ENCODE results near the gene CCR2.

Gene CCR2

DNA sequence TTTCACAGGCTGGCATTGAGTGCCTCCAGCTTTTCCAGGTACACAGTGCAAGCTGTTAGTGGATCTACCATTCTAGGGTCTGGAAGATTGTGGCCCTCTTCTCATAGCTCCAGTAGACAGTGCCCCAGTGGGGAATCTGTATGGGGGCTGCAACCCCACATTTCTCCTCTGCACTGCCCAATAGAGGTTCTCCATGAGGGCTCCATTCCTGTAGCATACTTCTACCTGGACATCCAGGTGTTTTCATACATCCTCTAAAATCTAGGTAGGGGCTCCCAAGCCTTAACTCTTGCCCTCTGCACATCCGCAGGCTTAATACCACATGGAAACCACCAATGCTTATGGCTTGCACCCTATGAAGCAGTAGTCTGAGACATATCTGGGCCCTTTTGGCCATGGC lies 15.1 kb upstream of the CCR2 start:
- Histone ChIP-seq H3K79me2 (ENCODE audit: insufficient read depth, low read length) (no peaks in the 10 kb centered on the region), H3K9ac (ENCODE audit: low read depth, low read length, poor library complexity, severe bottlenecking) (no peak overlapping the region), H3K4me3 (ENCODE audit: low read length, poor library complexity, severe bottlenecking) (no peak overlapping the region), H3K4me2 (ENCODE audit: low read depth, low read length, poor library complexity, severe bottlenecking) (no peak overlapping the region), H3F3A (ENCODE audit: low read depth) (no peaks in the 10 kb centered on the region), H3K9me2 (replicated peaks; ENCODE audit: low read depth, low read length) (no peaks in the 10 kb centered on the region), H2AFZ (ENCODE audit: low read length) (no peak overlapping the region), H3K27me3 (ENCODE audit: insufficient read depth, low read length, poor library complexity, severe bottlenecking) (no peaks in the 10 kb centered on the region), H3K36me3 (ENCODE audit: insufficient read depth, low read length) (no peaks in the 10 kb centered on the region), H3K4me1 (ENCODE audit: insufficient read depth, low read length, poor library complexity, severe bottlenecking) (peaks cover 8% of the 10 kb centered on the region), H4K20me1 (ENCODE audit: insufficient read depth, low read length, poor library complexity, severe bottlenecking) (no peaks in the 10 kb centered on the region), H3K9me3 (ENCODE audit: insufficient read depth, low read depth, low read length) (peaks cover 9% of the 10 kb centered on the region; the same call in 1 of the 2 replicates)
- no peak for TF ChIP-seq EZH2phosphoT487 (IDR thresholded peaks at IDR 0.05; ENCODE audit: borderline replicate concordance)
- TF ChIP-seq, protein P1, sequence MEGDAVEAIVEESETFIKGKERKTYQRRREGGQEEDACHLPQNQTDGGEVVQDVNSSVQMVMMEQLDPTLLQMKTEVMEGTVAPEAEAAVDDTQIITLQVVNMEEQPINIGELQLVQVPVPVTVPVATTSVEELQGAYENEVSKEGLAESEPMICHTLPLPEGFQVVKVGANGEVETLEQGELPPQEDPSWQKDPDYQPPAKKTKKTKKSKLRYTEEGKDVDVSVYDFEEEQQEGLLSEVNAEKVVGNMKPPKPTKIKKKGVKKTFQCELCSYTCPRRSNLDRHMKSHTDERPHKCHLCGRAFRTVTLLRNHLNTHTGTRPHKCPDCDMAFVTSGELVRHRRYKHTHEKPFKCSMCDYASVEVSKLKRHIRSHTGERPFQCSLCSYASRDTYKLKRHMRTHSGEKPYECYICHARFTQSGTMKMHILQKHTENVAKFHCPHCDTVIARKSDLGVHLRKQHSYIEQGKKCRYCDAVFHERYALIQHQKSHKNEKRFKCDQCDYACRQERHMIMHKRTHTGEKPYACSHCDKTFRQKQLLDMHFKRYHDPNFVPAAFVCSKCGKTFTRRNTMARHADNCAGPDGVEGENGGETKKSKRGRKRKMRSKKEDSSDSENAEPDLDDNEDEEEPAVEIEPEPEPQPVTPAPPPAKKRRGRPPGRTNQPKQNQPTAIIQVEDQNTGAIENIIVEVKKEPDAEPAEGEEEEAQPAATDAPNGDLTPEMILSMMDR (conservative IDR thresholded peaks at IDR 0.05; ENCODE audit: low read length), result no peak

DNA sequence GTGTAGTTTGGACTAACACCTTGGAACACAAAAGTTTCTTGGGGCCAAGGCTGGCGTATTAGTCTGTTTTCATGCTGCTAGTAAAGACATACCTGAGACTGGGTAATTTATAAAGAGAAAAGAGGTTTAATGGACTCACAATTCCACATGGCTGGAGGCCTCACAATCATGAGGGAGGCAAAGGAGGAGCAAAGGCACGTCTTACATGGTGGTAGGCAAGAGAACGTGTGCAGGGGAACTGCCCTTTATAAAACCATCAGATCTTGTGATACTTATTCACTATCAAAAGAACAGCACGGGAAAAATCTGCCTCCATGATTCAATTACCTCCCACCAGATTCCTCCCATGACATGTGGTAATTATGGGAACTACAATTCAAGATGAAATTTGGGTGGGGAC lies 9.4 kb upstream of the CCR2 start:
- peaks cover 10% of the 10 kb centered on the region for H3K4me1 ChIP-seq (ENCODE audit: insufficient read depth, low read length, poor library complexity, severe bottlenecking)
- H3K4me2 ChIP-seq (ENCODE audit: low read depth, low read length, poor library complexity, severe bottlenecking), result no peak overlapping the region
- peaks cover 3% of the 10 kb centered on the region; the same call in 1 of the 2 replicates for H3K9me3 ChIP-seq (ENCODE audit: insufficient read depth, low read depth, low read length)
- H3F3A ChIP-seq (ENCODE audit: low read depth), result no peaks in the 10 kb centered on the region
- H3K9ac ChIP-seq (ENCODE audit: low read depth, low read length, poor library complexity, severe bottlenecking), result no peak overlapping the region
- no peak for TF ChIP-seq EZH2phosphoT487 (IDR thresholded peaks at IDR 0.05; ENCODE audit: borderline replicate concordance)
- TF ChIP-seq, protein P1 (conservative IDR thresholded peaks at IDR 0.05; ENCODE audit: low read length), result no peak
- H4K20me1 ChIP-seq (ENCODE audit: insufficient read depth, low read length, poor library complexity, severe bottlenecking), result no peaks in the 10 kb centered on the region
- peaks cover 5% of the 10 kb centered on the region for H3K27me3 ChIP-seq (ENCODE audit: insufficient read depth, low read length, poor library complexity, severe bottlenecking)
- no peak overlapping the region for H2AFZ ChIP-seq (ENCODE audit: low read length)
- H3K79me2 ChIP-seq (ENCODE audit: insufficient read depth, low read length), result no peaks in the 10 kb centered on the region
- no peaks in the 10 kb centered on the region for H3K9me2 ChIP-seq (replicated peaks; ENCODE audit: low read depth, low read length)
- H3K36me3 ChIP-seq (ENCODE audit: insufficient read depth, low read length), result no peaks in the 10 kb centered on the region
- no peak overlapping the region for H3K4me3 ChIP-seq (ENCODE audit: low read length, poor library complexity, severe bottlenecking)

DNA sequence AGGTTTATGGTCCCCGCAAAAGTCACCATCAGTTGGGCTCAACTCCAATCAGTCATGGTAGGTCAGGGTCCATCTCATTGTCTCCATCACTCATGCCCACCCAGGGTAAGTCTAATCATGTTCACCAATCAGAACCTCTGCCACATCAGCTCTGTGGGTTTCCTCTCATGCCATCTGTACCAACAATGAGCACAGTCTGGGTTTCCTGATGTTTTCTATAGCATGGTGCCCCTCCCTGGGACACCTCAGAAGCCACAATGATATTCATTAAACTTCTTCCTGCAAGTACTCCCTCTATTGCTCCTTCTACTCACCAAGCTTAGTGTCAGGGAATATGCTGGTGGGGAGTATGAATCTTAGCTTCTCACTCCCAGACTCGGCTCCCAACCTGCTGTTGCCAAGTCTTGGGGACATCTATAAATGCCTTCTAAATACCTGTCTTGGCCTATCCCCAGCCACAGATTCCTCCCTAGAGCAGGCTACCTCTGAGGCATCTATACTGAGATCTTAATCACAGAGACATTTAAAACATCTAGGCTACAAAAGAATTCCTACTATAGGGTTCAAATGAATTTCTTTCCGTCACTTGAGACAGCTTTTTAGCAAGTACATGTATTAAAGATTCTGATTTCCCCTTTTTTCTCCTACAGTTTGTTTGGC lies 5.0 kb upstream of the CCR2 start:
- H3K9ac ChIP-seq (ENCODE audit: low read depth, low read length, poor library complexity, severe bottlenecking), result no peak overlapping the region
- H3K36me3 ChIP-seq (ENCODE audit: insufficient read depth, low read length), result no peaks in the 10 kb centered on the region
- H3K4me3 ChIP-seq (ENCODE audit: low read length, poor library complexity, severe bottlenecking), result peak overlapping the region; percentile 44
- no peaks in the 10 kb centered on the region for H3K79me2 ChIP-seq (ENCODE audit: insufficient read depth, low read length)
- peaks cover 27% of the 10 kb centered on the region for H3K4me1 ChIP-seq (ENCODE audit: insufficient read depth, low read length, poor library complexity, severe bottlenecking)
- no peaks in the 10 kb centered on the region for H3K9me2 ChIP-seq (replicated peaks; ENCODE audit: low read depth, low read length)
- no peaks in the 10 kb centered on the region for H4K20me1 ChIP-seq (ENCODE audit: insufficient read depth, low read length, poor library complexity, severe bottlenecking)
- no peak overlapping the region for H2AFZ ChIP-seq (ENCODE audit: low read length)
- H3K4me2 ChIP-seq (ENCODE audit: low read depth, low read length, poor library complexity, severe bottlenecking), result peak overlapping the region; percentile 70
- TF ChIP-seq, protein P1 (conservative IDR thresholded peaks at IDR 0.05; ENCODE audit: low read length), result no peak
- TF ChIP-seq EZH2phosphoT487 (IDR thresholded peaks at IDR 0.05; ENCODE audit: borderline replicate concordance), result peak; percentile 17; the same call in 1 of the 2 replicates
- H3K27me3 ChIP-seq (ENCODE audit: insufficient read depth, low read length, poor library complexity, severe bottlenecking), result peaks cover 24% of the 10 kb centered on the region
- H3K9me3 ChIP-seq (ENCODE audit: insufficient read depth, low read depth, low read length), result no peaks in the 10 kb centered on the region
- no peaks in the 10 kb centered on the region for H3F3A ChIP-seq (ENCODE audit: low read depth)
